A549 (cell line): ENCODE data around the gene ALDH1A2. TPM values are rescaled to one million over a fixed set of nuclear protein-coding genes. Genes with fewer than 3 reads are reported as not detected.

Source experiments
- ATAC-seq, 2 experiments: fragments of 200-7000 bp in 1 of 2; fragments of >200 bp in 1 of 2; cut with Nextera tagmentation in 1 of 2; cut with Tn5 transposase in 1 of 2; 3 replicates each; pipeline versions ENCODE4 v1.8.0 to v1.9.1; 2018 to 2020; ENCODE audit warnings: mild to moderate bottlenecking in 1 of 2, moderate library complexity in 1 of 2
- CTCF ChIA-PET: fragments of 300-600 bp; sonication (Branson Sonifier 250); formaldehyde crosslinking; extraction: SDS; loops from one replicate; lab custom pipeline; 2021; ENCODE audit warnings: antibody characterized with exemption, inconsistent platforms; lab: Yijun Ruan, JAX
- POLR2A ChIA-PET: fragments of 350-600 bp; formaldehyde crosslinking; extraction: SDS; loops from one replicate; lab custom pipeline; 2021; ENCODE audit warnings: antibody characterized with exemption, inconsistent platforms; lab: Yijun Ruan, JAX
- DNase-seq, 2 experiments: peaks; one replicate each; pipeline versions ENCODE4 v3.0.0 to v3.0.0-alpha.2; 2011 to 2016; ENCODE audit warnings: low read depth in 1 of 2, low spot score in 1 of 2
- FAIRE-seq: peaks from 2 replicates; lab custom pipeline; 2011; peaks lifted over from hg19 to GRCh38; lab: Jason Lieb, UNC
- H3K27ac ChIP-seq, 2 experiments: fragments of >200 bp; sonication (Bioruptor Twin); formaldehyde crosslinking; 3 replicates each; pipeline ENCODE4 v1.5.1; 2016 to 2017
- H3K4me1 ChIP-seq: fragments of >200 bp; sonication (Bioruptor Twin); formaldehyde crosslinking; 3 replicates; pipeline ENCODE4 v1.6.1; 2016
- H3K4me2 ChIP-seq: fragments of >200 bp; sonication (Bioruptor Twin); formaldehyde crosslinking; 3 replicates; pipeline ENCODE4 v1.6.1; 2016
- H3K4me3 ChIP-seq: fragments of >200 bp; sonication (Bioruptor Twin); formaldehyde crosslinking; 3 replicates; pipeline ENCODE4 v1.5.1; 2016
- H3K9me3 ChIP-seq: fragments of >200 bp; sonication (Bioruptor Twin); formaldehyde crosslinking; 3 replicates; pipeline ENCODE4 v1.6.1; 2016
- ATOH8 ChIP-seq: fragments of 250-450 bp; sonication (Bioruptor Pico); IDR thresholded peaks from 2 replicates; pipeline ENCODE4 v1.5.0; 2020; ENCODE audit warnings: low read depth, mild to moderate bottlenecking, moderate library complexity
- BHLHE40 ChIP-seq: IDR thresholded peaks from 2 replicates; pipeline ENCODE4 v1.6.1; 2012; ENCODE audit warnings: low read depth, low read length, inconsistent platforms
- CBX2 ChIP-seq: fragments of 200-600 bp; sonication (generic); IDR thresholded peaks from 2 replicates; pipeline ENCODE4 v1.6.1; 2016; ENCODE audit warnings: low read depth, mild to moderate bottlenecking, borderline replicate concordance
- CBX8 ChIP-seq: fragments of 200-600 bp; sonication (generic); IDR thresholded peaks from 2 replicates; pipeline ENCODE4 v1.6.1; 2016
- CEBPB ChIP-seq, 2 experiments: fragments of >200 bp in 1 of 2; sonication (Bioruptor Twin) in 1 of 2; formaldehyde crosslinking in 1 of 2; IDR thresholded peaks; 2 replicates each; pipeline ENCODE4 v1.6.1; 2012 to 2016
- CHD4 ChIP-seq: fragments of 200-600 bp; sonication (generic); IDR thresholded peaks from 2 replicates; pipeline ENCODE4 v1.6.1; 2016; ENCODE audit warnings: antibody characterized with exemption, mild to moderate bottlenecking, borderline replicate concordance
- EHF ChIP-seq: fragments of 250-450 bp; sonication (Bioruptor Pico); IDR thresholded peaks from 2 replicates; pipeline ENCODE4 v1.5.0; 2020; ENCODE audit warnings: mild to moderate bottlenecking
- ELK1 ChIP-seq: fragments of 150-350 bp; IDR thresholded peaks from 2 replicates; pipeline ENCODE4 v1.6.1; 2014; ENCODE audit warnings: low read depth, mild to moderate bottlenecking, low read length
- FOSB ChIP-seq: fragments of 250-450 bp; sonication (Bioruptor Pico); IDR thresholded peaks from 2 replicates; pipeline ENCODE4 v1.5.0; 2020; ENCODE audit warnings: mild to moderate bottlenecking, moderate library complexity
- FOSL2 ChIP-seq, 2 experiments: fragments of 450-650 bp in 1 of 2; fragments of >200 bp in 1 of 2; sonication (Bioruptor Twin) in 1 of 2; formaldehyde crosslinking; IDR thresholded peaks; 2 replicates each; pipeline versions ENCODE4 v1.5.0 to v1.6.1; 2016 to 2020; ENCODE audit warnings: mild to moderate bottlenecking in 1 of 2, moderate library complexity in 1 of 2
- HEYL ChIP-seq: fragments of 250-450 bp; sonication (Bioruptor Pico); IDR thresholded peaks from 2 replicates; pipeline ENCODE4 v1.8.0; 2021; ENCODE audit warnings: mild to moderate bottlenecking, moderate library complexity
- HOXA7 ChIP-seq: fragments of 250-450 bp; sonication (Bioruptor Pico); IDR thresholded peaks from 2 replicates; pipeline ENCODE4 v1.5.0; 2020; ENCODE audit warnings: mild to moderate bottlenecking, moderate library complexity
- HOXB13 ChIP-seq: fragments of 250-450 bp; sonication (Bioruptor Pico); IDR thresholded peaks from 2 replicates; pipeline ENCODE4 v1.5.0; 2020; ENCODE audit warnings: low read depth, mild to moderate bottlenecking, moderate library complexity
- KDM1A ChIP-seq: fragments of 200-600 bp; sonication (generic); IDR thresholded peaks from 2 replicates; pipeline ENCODE4 v1.6.1; 2016; ENCODE audit warnings: low read depth, mild to moderate bottlenecking
- MAX ChIP-seq: IDR thresholded peaks from 2 replicates; pipeline ENCODE4 v1.6.1; 2012
- MAZ ChIP-seq: fragments of 150-350 bp; IDR thresholded peaks from 2 replicates; pipeline ENCODE4 v1.6.1; 2014; ENCODE audit warnings: antibody characterized with exemption, low read depth, low read length, borderline replicate concordance
- PBX3 ChIP-seq: IDR thresholded peaks from 2 replicates; pipeline ENCODE4 v1.6.1; 2012
- POLR2AphosphoS2 ChIP-seq: conservative IDR thresholded peaks from 2 replicates; pipeline ENCODE4 v1.6.1; 2012; ENCODE audit warnings: low read length, improper control_type of control experiment, inconsistent platforms
- RARB ChIP-seq: fragments of 250-450 bp; sonication (Bioruptor Pico); IDR thresholded peaks from 2 replicates; pipeline ENCODE4 v1.8.0; 2021; ENCODE audit warnings: mild to moderate bottlenecking, moderate library complexity
- RCOR1 ChIP-seq: fragments of 150-350 bp; IDR thresholded peaks from 2 replicates; pipeline ENCODE4 v1.6.1; 2014; ENCODE audit warnings: antibody characterized with exemption, low read length, low read depth
- REST ChIP-seq: fragments of 200-600 bp; sonication (generic); IDR thresholded peaks from 2 replicates; pipeline ENCODE4 v1.6.1; 2016; ENCODE audit warnings: antibody characterized with exemption, mild to moderate bottlenecking, moderate library complexity
- SREBF2 ChIP-seq: fragments of 450-650 bp; IDR thresholded peaks from 2 replicates; pipeline ENCODE4 v1.6.1; 2014; ENCODE audit warnings: mild to moderate bottlenecking, moderate library complexity
- TFCP2L1 ChIP-seq: fragments of 250-450 bp; sonication (Bioruptor Pico); IDR thresholded peaks from 2 replicates; pipeline ENCODE4 v1.5.0; 2021; ENCODE audit warnings: mild to moderate bottlenecking
- TP53 ChIP-seq: fragments of 250-450 bp; sonication (Bioruptor Pico); IDR thresholded peaks from 2 replicates; pipeline ENCODE4 v1.5.0; 2021; ENCODE audit warnings: mild to moderate bottlenecking, moderate library complexity
- ZC3H11A ChIP-seq: fragments of 450-650 bp; IDR thresholded peaks from 2 replicates; pipeline ENCODE4 v1.6.1; 2014; ENCODE audit warnings: antibody characterized with exemption, mild to moderate bottlenecking
- ZNF302 ChIP-seq: fragments of 250-450 bp; sonication (Bioruptor Pico); IDR thresholded peaks from 2 replicates; pipeline ENCODE4 v1.9.0; 2021; ENCODE audit warnings: inconsistent platforms, mild to moderate bottlenecking, moderate library complexity
- WGBS: methylation state at CpG from one replicate; pipeline ENCODE4 v1.1.6; 2017; ENCODE audit errors: missing lambda C conversion rate; 5-methylcytosine and 5-hydroxymethylcytosine counted together
- polyA plus RNA-seq, 4 experiments: library from polyadenylated mRNA; depleted of rRNA in 3 of 4; stranded (reverse); fragments of >200 nt; fragmentation: RNase III in 1 of 4; extraction: RNeasy Plus Mini Kit Qiagen cat#74134 plus additional on column Dnase treatment in 1 of 4; gene quantifications; 2 replicates in 3 of 4; 3 replicates in 1 of 4; pipeline ENCODE4 v1.2.3, GENCODE V29; 2011 to 2017

ALDH1A2 gene
- polyA plus RNA-seq, 2 of the 4 experiments (the other 2 are of a cell fraction), result 0.23 to 0.35 TPM

GRCh38 chr15:58080398-58080797 lies 14.9 kb upstream of the ALDH1A2 start:
- Histone ChIP-seq H3K27ac (no peak overlapping the region), H3K4me3 (no peak overlapping the region), H3K4me1 (no peaks in the 10 kb centered on the region), H3K9me3 (no peaks in the 10 kb centered on the region), H3K4me2 (peak overlapping the region; percentile 12; the same call in 1 of the 3 replicates)
- TF ChIP-seq MAZ (no peak), CBX2 (no peak), RARB (CRISPR knock-in tag) (no peak), ELK1 (no peak), HEYL (CRISPR knock-in tag) (no peak), MAX (no peak), POLR2AphosphoS2 (no peak), HOXA7 (CRISPR knock-in tag) (no peak), HOXB13 (CRISPR knock-in tag) (no peak), REST (no peak), ZC3H11A (no peak), BHLHE40 (no peak)
- DNase-seq (no peak), FAIRE-seq (no peak), ATAC-seq (no peak)
- ChIA-PET CTCF (interaction anchor here (2.3 to 5.5 kb wide), 2 partner anchors 12 to 102 kb away, joined by 9 to 64 read pairs; partner anchors contain the start of gene ALDH1A2), POLR2A (no interaction called here)
- 26% methylated on average over 8 of the region's 8 CpGs for WGBS

- no peaks in the 10 kb centered on the region for H3K4me1 ChIP-seq
- H3K4me3 ChIP-seq, result no peak overlapping the region
- H3K27ac ChIP-seq, result no peak overlapping the region
- DNase-seq (no peak), ATAC-seq (no peak), FAIRE-seq (no peak)
- no peaks in the 10 kb centered on the region for H3K9me3 ChIP-seq
- ChIA-PET CTCF (interaction anchor here (0.7 to 5.5 kb wide), 5 partner anchors 10 to 104 kb away, joined by 3 to 64 read pairs (median 3); partner anchors contain the start of gene ALDH1A2), POLR2A (no interaction called here)
- H3K4me2 ChIP-seq, result no peak overlapping the region
- TF ChIP-seq HOXA7 (CRISPR knock-in tag) (no peak), SREBF2 (no peak), ATOH8 (CRISPR knock-in tag) (no peak), TP53 (CRISPR knock-in tag) (no peak), ZNF302 (CRISPR knock-in tag) (no peak), CHD4 (no peak), REST (no peak), PBX3 (no peak), CBX8 (no peak), RCOR1 (no peak), ZC3H11A (no peak), FOSB (CRISPR knock-in tag) (no peak), BHLHE40 (no peak), KDM1A (no peak), MAX (no peak), FOSL2 (IDR thresholded peaks at IDR 0.05) (no peak), FOSL2 (CRISPR knock-in tag; IDR thresholded peaks at IDR 0.05) (no peak), EHF (no peak), TFCP2L1 (CRISPR knock-in tag) (no peak), CEBPB (IDR thresholded peaks at IDR 0.05) (no peak)
Observed at GRCh38 chr15:58078591-58078990, 13.1 kb upstream of the ALDH1A2 start.
